ENCODE results near the gene PANK2.
"Not testable (repeated sequence)": the region's sequence is repeated elsewhere in the genome, so short reads cannot be mapped to it uniquely, and the experiment has no call there.

The PANK2 gene

GRCh38 chr20:3896302-3896701 lies 7.1 kb downstream of the PANK2 start:
- H3K9ac ChIP-seq (ENCODE audit: low read length): no peak overlapping the region
- no peak overlapping the region for H3K4me2 ChIP-seq (ENCODE audit: low read length)
- no peak overlapping the region for H3K27ac ChIP-seq (ENCODE audit: low read length)
- H3K9me3 ChIP-seq (ENCODE audit: insufficient read depth, low read length): no peaks in the 10 kb centered on the region
- peaks cover 100% of the 10 kb centered on the region for H3K79me2 ChIP-seq (ENCODE audit: low read length)
- H3K4me3 ChIP-seq (ENCODE audit: low read length): no peak overlapping the region
- peaks cover 37% of the 10 kb centered on the region for H3K4me1 ChIP-seq (ENCODE audit: low read length)
- peaks cover 92% of the 10 kb centered on the region for H4K20me1 ChIP-seq (ENCODE audit: insufficient read depth, low read length)
- no peak overlapping the region for H2AFZ ChIP-seq (ENCODE audit: low read depth, low read length)
- no peaks in the 10 kb centered on the region for H3K27me3 ChIP-seq (ENCODE audit: low read depth, low read length)
- TF ChIP-seq EZH2phosphoT487 (IDR thresholded peaks at IDR 0.05; ENCODE audit: low read depth): no peak
- TF ChIP-seq CTCF (IDR thresholded peaks at IDR 0.05; ENCODE audit: low read depth, low read length): no peak
- peaks cover 47% of the 10 kb centered on the region for H3K36me3 ChIP-seq (replicated peaks; ENCODE audit: low read depth, low read length)

- TF ChIP-seq EZH2phosphoT487 (IDR thresholded peaks at IDR 0.05; ENCODE audit: low read depth) (no peak), CTCF (IDR thresholded peaks at IDR 0.05; ENCODE audit: low read depth, low read length) (no peak)
- peaks cover 41% of the 10 kb centered on the region for H3K36me3 ChIP-seq (replicated peaks; ENCODE audit: low read depth, low read length)
- H4K20me1 ChIP-seq (ENCODE audit: insufficient read depth, low read length): peaks cover 92% of the 10 kb centered on the region
- H3K9me3 ChIP-seq (ENCODE audit: insufficient read depth, low read length): no peaks in the 10 kb centered on the region
- H3K4me3 ChIP-seq (ENCODE audit: low read length): no peak overlapping the region
- H3K4me2 ChIP-seq (ENCODE audit: low read length): no peak overlapping the region
- no peaks in the 10 kb centered on the region for H3K27me3 ChIP-seq (ENCODE audit: low read depth, low read length)
- H3K27ac ChIP-seq (ENCODE audit: low read length): no peak overlapping the region
- no peak overlapping the region for H2AFZ ChIP-seq (ENCODE audit: low read depth, low read length)
- H3K9ac ChIP-seq (ENCODE audit: low read length): no peak overlapping the region
- H3K79me2 ChIP-seq (ENCODE audit: low read length): peaks cover 100% of the 10 kb centered on the region
- peaks cover 38% of the 10 kb centered on the region for H3K4me1 ChIP-seq (ENCODE audit: low read length)
These were observed 7.8 kb downstream of the PANK2 start for GRCh38 chr20:3896853-3897583.

GRCh38 chr20:3898181-3898580 lies 9.0 kb downstream of the PANK2 start:
- H2AFZ ChIP-seq (ENCODE audit: low read depth, low read length); H3K4me2 ChIP-seq (ENCODE audit: low read length); H3K9ac ChIP-seq (ENCODE audit: low read length); H3K9me3 ChIP-seq (ENCODE audit: insufficient read depth, low read length); H3K27me3 ChIP-seq (ENCODE audit: low read depth, low read length); H3K4me3 ChIP-seq (ENCODE audit: low read length); H3K27ac ChIP-seq (ENCODE audit: low read length): not testable (repeated sequence)
- Histone ChIP-seq H4K20me1 (ENCODE audit: insufficient read depth, low read length) (peaks cover 92% of the 10 kb centered on the region), H3K4me1 (ENCODE audit: low read length) (peaks cover 38% of the 10 kb centered on the region), H3K36me3 (replicated peaks; ENCODE audit: low read depth, low read length) (peaks cover 33% of the 10 kb centered on the region), H3K79me2 (ENCODE audit: low read length) (peaks cover 100% of the 10 kb centered on the region)

- Histone ChIP-seq H4K20me1 (ENCODE audit: insufficient read depth, low read length) (peaks cover 92% of the 10 kb centered on the region), H3K79me2 (ENCODE audit: low read length) (peaks cover 100% of the 10 kb centered on the region), H3K27ac (ENCODE audit: low read length) (no peak overlapping the region), H3K4me1 (ENCODE audit: low read length) (peaks cover 38% of the 10 kb centered on the region), H3K4me2 (ENCODE audit: low read length) (no peak overlapping the region), H3K36me3 (replicated peaks; ENCODE audit: low read depth, low read length) (peaks cover 30% of the 10 kb centered on the region), H2AFZ (ENCODE audit: low read depth, low read length) (no peak overlapping the region), H3K9me3 (ENCODE audit: insufficient read depth, low read length) (no peaks in the 10 kb centered on the region), H3K9ac (ENCODE audit: low read length) (no peak overlapping the region), H3K27me3 (ENCODE audit: low read depth, low read length) (no peaks in the 10 kb centered on the region), H3K4me3 (ENCODE audit: low read length) (no peak overlapping the region)
- TF ChIP-seq EZH2phosphoT487 (IDR thresholded peaks at IDR 0.05; ENCODE audit: low read depth): no peak
- TF ChIP-seq CTCF (IDR thresholded peaks at IDR 0.05; ENCODE audit: low read depth, low read length): no peak
These were observed 9.5 kb downstream of the PANK2 start for GRCh38 chr20:3898639-3899038.
